ENCODE data around the gene GTPBP4.

GRCh38 chr10:953836-954235 lies 34.4 kb upstream of the GTPBP4 start:
- TF ChIP-seq ATF2 (CRISPR knock-in tag; IDR thresholded peaks at IDR 0.05; ENCODE audit: borderline replicate concordance, low read depth) (no peak), CTCF (IDR thresholded peaks at IDR 0.05) (no peak), FOXJ3 (CRISPR knock-in tag; IDR thresholded peaks at IDR 0.05; ENCODE audit: borderline replicate concordance) (no peak), ZNF121 (CRISPR knock-in tag; IDR thresholded peaks at IDR 0.05) (no peak), PRDM15 (CRISPR knock-in tag; IDR thresholded peaks at IDR 0.05) (no peak), GABPB1 (CRISPR knock-in tag; IDR thresholded peaks at IDR 0.05) (no peak), SP1 (CRISPR knock-in tag; conservative IDR thresholded peaks at IDR 0.05) (no peak), SMAD3 (CRISPR knock-in tag; IDR thresholded peaks at IDR 0.05; ENCODE audit: borderline replicate concordance) (no peak), TEAD1 (CRISPR knock-in tag; IDR thresholded peaks at IDR 0.05) (no peak), CREB1 (CRISPR knock-in tag; IDR thresholded peaks at IDR 0.05) (no peak), TCF7 (CRISPR knock-in tag; IDR thresholded peaks at IDR 0.05; ENCODE audit: low read depth) (no peak)

All from WTC11 (cell line).